Psoas muscle (tissue), 8 donors: ENCODE results near the gene ATP9A. TPM values are rescaled to one million over a fixed set of nuclear protein-coding genes. Genes with fewer than 3 reads are reported as not detected.
"Not testable (repeated sequence)": the region's sequence is repeated elsewhere in the genome, so short reads cannot be mapped to it uniquely, and the experiment has no call there.

Experiments
- ATAC-seq, 4 donors: fragments of 200-7000 bp; cut with Tn5 transposase; one replicate each; pipeline ENCODE4 v1.9.1; 2020; ENCODE audit warnings: moderate library complexity in 3 of 4, mild to moderate bottlenecking in 2 of 4
- DNase-seq, 2 donors: peaks; one replicate each; pipeline ENCODE4 v3.0.0-alpha.2; 2020
- H3K27ac ChIP-seq: fragments of 200-600 bp; one replicate; pipeline ENCODE4 v1.8.0; 2022
- H3K27me3 ChIP-seq, 3 donors: fragments of 200-600 bp in 1 of 3; one replicate each; pipeline versions ENCODE4 v1.6.1 to v1.8.0; 2013 to 2022; ENCODE audit warnings: low read length in 2 of 3, mild to moderate bottlenecking in 2 of 3, moderate library complexity in 1 of 3; ENCODE audit not compliant: insufficient read depth in 3 of 3
- H3K36me3 ChIP-seq, 2 donors: fragments of 200-600 bp in 1 of 2; one replicate each; pipeline versions ENCODE4 v1.6.1 to v1.8.0; 2013 to 2022; ENCODE audit warnings: low read depth in 1 of 2, mild to moderate bottlenecking in 1 of 2, moderate library complexity in 1 of 2; ENCODE audit not compliant: insufficient read depth in 1 of 2
- H3K4me1 ChIP-seq: fragments of 200-600 bp; one replicate; pipeline ENCODE4 v1.8.0; 2022
- H3K4me3 ChIP-seq: fragments of 200-600 bp; one replicate; pipeline ENCODE4 v1.8.0; 2022; ENCODE audit warnings: mild to moderate bottlenecking
- H3K9me3 ChIP-seq: fragments of 200-600 bp; one replicate; pipeline ENCODE4 v1.8.0; 2022
- CTCF ChIP-seq: fragments of 200-600 bp; IDR thresholded peaks from one replicate; pipeline ENCODE4 v1.8.0; 2022; ENCODE audit warnings: antibody characterized with exemption
- WGBS, 3 donors: extraction: QIAGEN DNeasy Blood & Tissue Kit; methylation state at CpG; one replicate each; pipeline versions ENCODE4 v1.1.6 to v1.1.7; 2013; 5-methylcytosine and 5-hydroxymethylcytosine counted together
- intact Hi-C, 2 donors: fragments of 100-400 bp; cut with DNase I; formaldehyde crosslinking; loops; one replicate each; pipeline versions ENCODE4 v1.11.0 to v1.14.2; 2022
- polyA plus RNA-seq, 3 donors: library from polyadenylated mRNA; stranded (reverse); fragments of 200-250 nt; gene quantifications; one replicate each; pipeline ENCODE4 v1.2.3, GENCODE V29; 2013
- total RNA-seq, 4 donors: library from RNA; stranded (reverse); fragmentation: NEBNext Ultra II Directional in 2 of 4; extraction: Animal tissue kit (Norgen Biotek cat#: 25700) in 2 of 4; gene quantifications; one replicate each; pipeline versions ENCODE4 v1.2.1 to v1.2.4, GENCODE V29; 2021 to 2023
- donor health status: healthy with polysubstance abuse.
- donor health status: DM: no; HTN: no; CAD: no; lungs with moderate emphysema.
- donor health status: Bipolar disorder and iron deficiency.
- donor health status: healthy.
- donor health status: DM: yes; HTN: yes; CAD: no.
- donor health status: DM: no; HTN: no; CAD: no.
- donor health status: DM: no; HTN: no; CAD: no.
- donor health status: DM: yes; HTN: yes; CAD: no.

Gene ATP9A
- total and polyA plus RNA-seq, 7 donors, result 1.8 to 42.3 (median 17.2) TPM

- ATAC-seq, result no peak
- H3K9me3 ChIP-seq, result no peaks in the 10 kb centered on the region
- no peaks in the 10 kb centered on the region for H3K27me3 ChIP-seq
- 89 to 98% (median 96%) methylated on average over 11 to 12 of the region's 12 CpGs for WGBS, 3 donors
- TF ChIP-seq CTCF, result no peak
- H3K27ac ChIP-seq, result no peak overlapping the region
- DNase-seq, result no peak
- intact Hi-C loops, result no loop called here
- H3K4me3 ChIP-seq, result no peak overlapping the region
- H3K36me3 ChIP-seq, result no peaks in the 10 kb centered on the region
- no peaks in the 10 kb centered on the region for H3K4me1 ChIP-seq
Measured at GRCh38 chr20:51738877-51739447, 29.2 kb downstream of the ATP9A start.

- H3K36me3 ChIP-seq, intact Hi-C loops, H3K9me3 ChIP-seq, ATAC-seq, H3K27me3 ChIP-seq, H3K4me3 ChIP-seq, H3K27ac ChIP-seq, DNase-seq, H3K4me1 ChIP-seq: not testable (repeated sequence)
- WGBS, 3 donors, result 92 to 95% (median 92%) methylated on average over 15 of the region's 15 CpGs
Measured at GRCh38 chr20:51738261-51738660, 29.9 kb downstream of the ATP9A start.

- H3K4me1 ChIP-seq, result peaks cover 2% of the 10 kb centered on the region
- 73 to 74% (median 73%) methylated on average over 5 of the region's 5 CpGs for WGBS, 3 donors
- DNase-seq, result no peak
- intact Hi-C loops, result no loop called here
- no peak overlapping the region for H3K4me3 ChIP-seq
- no peak overlapping the region for H3K27ac ChIP-seq
- TF ChIP-seq CTCF, result no peak
- ATAC-seq, result no peak
- no peaks in the 10 kb centered on the region for H3K27me3 ChIP-seq
- no peaks in the 10 kb centered on the region for H3K9me3 ChIP-seq
- H3K36me3 ChIP-seq, result no peaks in the 10 kb centered on the region
Measured at GRCh38 chr20:51736947-51737346, 31.2 kb downstream of the ATP9A start.

GRCh38 chr20:51735728-51736600 lies 32.2 kb downstream of the ATP9A start:
- DNase-seq (no peak), ATAC-seq (no peak)
- Histone ChIP-seq H3K27ac (no peak overlapping the region), H3K4me1 (peaks cover 10% of the 10 kb centered on the region), H3K4me3 (no peak overlapping the region), H3K27me3 (no peaks in the 10 kb centered on the region), H3K9me3 (no peaks in the 10 kb centered on the region), H3K36me3 (no peaks in the 10 kb centered on the region)
- intact Hi-C loops, result no loop called here
- TF ChIP-seq CTCF, result no peak
- 82 to 87% (median 83%) methylated on average over 10 to 11 of the region's 11 CpGs for WGBS, 3 donors

GRCh38 chr20:51734876-51735720 lies 33.1 kb downstream of the ATP9A start:
- H3K4me3 ChIP-seq, result no peak overlapping the region
- ATAC-seq, result no peak
- no peak overlapping the region for H3K27ac ChIP-seq
- 61 to 70% (median 63%) methylated on average over 13 of the region's 13 CpGs for WGBS, 3 donors
- no peaks in the 10 kb centered on the region for H3K36me3 ChIP-seq
- no peak for DNase-seq
- no peak for TF ChIP-seq CTCF
- intact Hi-C loops, result no loop called here
- no peaks in the 10 kb centered on the region for H3K27me3 ChIP-seq
- H3K4me1 ChIP-seq, result peaks cover 10% of the 10 kb centered on the region
- H3K9me3 ChIP-seq, result no peaks in the 10 kb centered on the region
